ENCODE measurements around the gene DPP7. TPM values are rescaled to one million over a fixed set of nuclear protein-coding genes. Genes with fewer than 3 reads are reported as not detected.

The DPP7 gene
- total and polyA plus RNA-seq, 2 of the 8 experiments (the other 6 are each of a cell fraction or from before 2014, with no cell fraction given): 21.2 to 26.8 TPM

DNA sequence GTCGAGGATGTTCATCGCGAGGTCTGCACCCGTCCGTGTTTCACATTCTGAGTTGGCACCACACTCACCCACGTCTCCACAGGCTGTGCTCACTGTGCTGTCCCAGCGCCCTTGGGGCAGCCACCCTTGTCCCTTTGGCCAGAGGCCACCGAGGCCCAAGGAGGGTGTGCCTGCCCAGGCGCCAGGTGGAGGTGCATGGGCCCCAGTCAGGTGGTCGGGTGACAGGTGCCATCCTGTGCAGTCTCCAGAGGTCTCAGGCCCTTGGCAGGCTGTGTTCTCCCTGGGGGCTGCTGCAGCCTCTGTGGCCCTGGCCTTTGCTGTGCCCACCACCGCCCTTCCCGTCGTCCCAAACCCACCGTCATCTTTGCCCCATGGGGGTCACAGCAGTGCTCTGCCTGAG is 15.3 kb downstream of the DPP7 start:
- H3K9ac ChIP-seq (replicated peaks in 1 of 4; ENCODE audit: extremely low read depth in 1 of 4, low read depth in 3 of 4, low read length in 3 of 4): no peak overlapping the region
- H3K9me3 ChIP-seq (ENCODE audit: insufficient read depth in 2 of 2, low read depth in 1 of 2, low read length in 1 of 2): peaks cover 20 to 24% of the 10 kb centered on the region in 2 experiments
- CTCF ChIA-PET (ENCODE audit: partially characterized antibody): no interaction called here
- peaks cover 19 to 35% (median 33%) of the 10 kb centered on the region in 4 experiments; a peak in 7 of 8 replicates for H3K36me3 ChIP-seq (ENCODE audit: control insufficient read depth in 2 of 4, insufficient read depth in 4 of 4, low read length in 3 of 4)
- H4K20me1 ChIP-seq (replicated peaks in 1 of 2; ENCODE audit: control insufficient read depth in 1 of 2, insufficient read depth in 2 of 2, low read length in 2 of 2): peaks cover 0 to 2% of the 10 kb centered on the region in 2 experiments
- TF ChIP-seq, protein P1, sequence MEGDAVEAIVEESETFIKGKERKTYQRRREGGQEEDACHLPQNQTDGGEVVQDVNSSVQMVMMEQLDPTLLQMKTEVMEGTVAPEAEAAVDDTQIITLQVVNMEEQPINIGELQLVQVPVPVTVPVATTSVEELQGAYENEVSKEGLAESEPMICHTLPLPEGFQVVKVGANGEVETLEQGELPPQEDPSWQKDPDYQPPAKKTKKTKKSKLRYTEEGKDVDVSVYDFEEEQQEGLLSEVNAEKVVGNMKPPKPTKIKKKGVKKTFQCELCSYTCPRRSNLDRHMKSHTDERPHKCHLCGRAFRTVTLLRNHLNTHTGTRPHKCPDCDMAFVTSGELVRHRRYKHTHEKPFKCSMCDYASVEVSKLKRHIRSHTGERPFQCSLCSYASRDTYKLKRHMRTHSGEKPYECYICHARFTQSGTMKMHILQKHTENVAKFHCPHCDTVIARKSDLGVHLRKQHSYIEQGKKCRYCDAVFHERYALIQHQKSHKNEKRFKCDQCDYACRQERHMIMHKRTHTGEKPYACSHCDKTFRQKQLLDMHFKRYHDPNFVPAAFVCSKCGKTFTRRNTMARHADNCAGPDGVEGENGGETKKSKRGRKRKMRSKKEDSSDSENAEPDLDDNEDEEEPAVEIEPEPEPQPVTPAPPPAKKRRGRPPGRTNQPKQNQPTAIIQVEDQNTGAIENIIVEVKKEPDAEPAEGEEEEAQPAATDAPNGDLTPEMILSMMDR (IDR thresholded peaks at IDR 0.05; ENCODE audit: control extremely low read depth in 1 of 3, insufficient read depth in 1 of 3, low read depth in 1 of 3, low read length in 3 of 3): no peak
- TF ChIP-seq, protein P2, sequence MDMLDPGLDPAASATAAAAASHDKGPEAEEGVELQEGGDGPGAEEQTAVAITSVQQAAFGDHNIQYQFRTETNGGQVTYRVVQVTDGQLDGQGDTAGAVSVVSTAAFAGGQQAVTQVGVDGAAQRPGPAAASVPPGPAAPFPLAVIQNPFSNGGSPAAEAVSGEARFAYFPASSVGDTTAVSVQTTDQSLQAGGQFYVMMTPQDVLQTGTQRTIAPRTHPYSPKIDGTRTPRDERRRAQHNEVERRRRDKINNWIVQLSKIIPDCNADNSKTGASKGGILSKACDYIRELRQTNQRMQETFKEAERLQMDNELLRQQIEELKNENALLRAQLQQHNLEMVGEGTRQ (IDR thresholded peaks at IDR 0.05; ENCODE audit: low read length): no peak
- TF ChIP-seq SIX5 (IDR thresholded peaks at IDR 0.05; ENCODE audit: low read depth, low read length) (no peak), SP1 (IDR thresholded peaks at IDR 0.05; ENCODE audit: low read depth, low read length) (no peak), CBX8 (IDR thresholded peaks at IDR 0.05; ENCODE audit: borderline replicate concordance, low read depth, low read length) (no peak), BACH1 (IDR thresholded peaks at IDR 0.05; ENCODE audit: low read length) (no peak), CTBP2 (IDR thresholded peaks at IDR 0.05; ENCODE audit: borderline replicate concordance, insufficient read depth, insufficient read length, low read length) (no peak), SIN3A (conservative IDR thresholded peaks at IDR 0.05 in 1 of 2, IDR thresholded peaks at IDR 0.05 in 1 of 2; ENCODE audit: low read depth in 1 of 2, low read length in 2 of 2) (no peak), SUZ12 (IDR thresholded peaks at IDR 0.05; ENCODE audit: low read length) (no peak), JUN (IDR thresholded peaks at IDR 0.05; ENCODE audit: low read depth, low read length) (no peak)
- H3K27ac ChIP-seq (ENCODE audit: low read depth, low read length): no peak overlapping the region
- no peak overlapping the region for H4K5ac ChIP-seq (ENCODE audit: insufficient read length, low read depth, low read length)
- no peak overlapping the region for H3K14ac ChIP-seq (ENCODE audit: insufficient read length)
- H3K18ac ChIP-seq (ENCODE audit: extremely low read depth, low read length): no peak overlapping the region
- 88% methylated on average over 14 of the region's 14 CpGs; no CpG with 5 or more reads in 1 of the 2 experiments for WGBS, 2 experiments (ENCODE audit: extremely low coverage in 1 of 2, insufficient coverage in 1 of 2, insufficient read length in 1 of 2, insufficient replicate concordance in 2 of 2, low coverage in 1 of 2, low lambda C conversion rate in 2 of 2, missing lambda C conversion rate in 1 of 2)
- H4K91ac ChIP-seq (replicated peaks; ENCODE audit: insufficient read length, low read length): no peak overlapping the region
- no peak overlapping the region for H4K8ac ChIP-seq (ENCODE audit: extremely low read depth, insufficient read depth, low read length)
- H3K4me2 ChIP-seq (ENCODE audit: insufficient read depth in 1 of 2, low read depth in 2 of 2, low read length in 2 of 2): no peak overlapping the region
- no peak overlapping the region for H2BK120ac ChIP-seq (replicated peaks; ENCODE audit: low read depth, low read length)
- H2BK20ac ChIP-seq (ENCODE audit: low read length): no peak overlapping the region
- H3K79me2 ChIP-seq (ENCODE audit: control insufficient read depth in 1 of 2, insufficient read depth in 2 of 2, low read length in 2 of 2): no peaks in the 10 kb centered on the region
- no peak overlapping the region for H2AK5ac ChIP-seq (ENCODE audit: low read depth, low read length)
- no peak for FAIRE-seq
- no peaks in the 10 kb centered on the region for H3K23me2 ChIP-seq (ENCODE audit: low read depth, low read length)
- H3K4me3 ChIP-seq (ENCODE audit: extremely low read depth in 1 of 4, insufficient read depth in 2 of 4, low read depth in 3 of 4, low read length in 4 of 4): no peak overlapping the region
- no peak overlapping the region for H2AFZ ChIP-seq (ENCODE audit: low read length)
- no peaks in the 10 kb centered on the region for H3K4me1 ChIP-seq (replicated peaks in 1 of 4; ENCODE audit: control insufficient read depth in 3 of 4, insufficient read depth in 4 of 4, low read length in 3 of 4)
- H3K27me3 ChIP-seq (replicated peaks in 1 of 4; ENCODE audit: control insufficient read depth in 3 of 4, extremely low read depth in 1 of 4, insufficient read depth in 3 of 4, low read length in 3 of 4): no peaks in the 10 kb centered on the region
- H3K4ac ChIP-seq (replicated peaks; ENCODE audit: insufficient read length, low read depth, low read length): no peak overlapping the region
- DNase-seq (ENCODE audit: low read depth in 1 of 2, low spot score in 2 of 2): no peak
- no peak overlapping the region for H2BK12ac ChIP-seq (ENCODE audit: low read depth, low read length)
- H3K56ac ChIP-seq (replicated peaks; ENCODE audit: insufficient read length, low read depth, low read length): no peak overlapping the region
- peaks cover 2% of the 10 kb centered on the region; the same call in 1 of the 2 replicates for H3K79me1 ChIP-seq (ENCODE audit: low read depth, low read length)
- H3K23ac ChIP-seq (ENCODE audit: insufficient read length): no peak overlapping the region
- POLR2A ChIA-PET (ENCODE audit: partially characterized antibody): no interaction called here
- no peak overlapping the region for H2BK5ac ChIP-seq (ENCODE audit: low read depth, low read length)
- H2BK15ac ChIP-seq (ENCODE audit: low read length): no peak overlapping the region
